WTC11 (cell line): ENCODE data around the gene SLC25A22. TPM values are rescaled to one million over a fixed set of nuclear protein-coding genes. Genes with fewer than 3 reads are reported as not detected.

Experiments used
- ATF1 ChIP-seq: sonication (generic); formaldehyde crosslinking; IDR thresholded peaks from 2 replicates; pipeline ENCODE4 v1.8.1; 2023; ENCODE audit warnings: mild to moderate bottlenecking, moderate library complexity, missing genetic modification reagents
- FOXK1 ChIP-seq: sonication (generic); formaldehyde crosslinking; IDR thresholded peaks from 2 replicates; pipeline ENCODE4 v1.8.0; 2022; ENCODE audit warnings: mild to moderate bottlenecking, moderate library complexity, missing genetic modification reagents
- HMGA2 ChIP-seq: fragments of 250-450 bp; sonication (Bioruptor Pico); IDR thresholded peaks from 2 replicates; pipeline ENCODE4 v1.4.0; 2021; ENCODE audit warnings: mild to moderate bottlenecking, moderate library complexity
- IRF2 ChIP-seq: sonication (generic); formaldehyde crosslinking; IDR thresholded peaks from 2 replicates; pipeline ENCODE4 v1.8.0; 2022; ENCODE audit warnings: low read depth, missing genetic modification reagents, borderline replicate concordance
- JUN ChIP-seq: sonication (generic); formaldehyde crosslinking; IDR thresholded peaks from 2 replicates; pipeline ENCODE4 v1.8.0; 2023; ENCODE audit warnings: mild to moderate bottlenecking, missing genetic modification reagents
- NFATC4 ChIP-seq: fragments of 250-450 bp; sonication (Bioruptor Pico); IDR thresholded peaks from 2 replicates; pipeline ENCODE4 v1.9.0; 2021; ENCODE audit warnings: mild to moderate bottlenecking
- NFE2L1 ChIP-seq: sonication (generic); formaldehyde crosslinking; IDR thresholded peaks from 2 replicates; pipeline ENCODE4 v1.8.1; 2023; ENCODE audit warnings: missing genetic modification reagents
- OVOL2 ChIP-seq: fragments of 250-450 bp; sonication (Bioruptor Pico); IDR thresholded peaks from 2 replicates; pipeline ENCODE4 v1.9.0; 2021; ENCODE audit warnings: mild to moderate bottlenecking, borderline replicate concordance
- RELA ChIP-seq: sonication (generic); formaldehyde crosslinking; IDR thresholded peaks from 2 replicates; pipeline ENCODE4 v1.8.1; 2022; ENCODE audit warnings: missing genetic modification reagents, mild to moderate bottlenecking, borderline replicate concordance
- RORB ChIP-seq: fragments of 250-450 bp; sonication (Bioruptor Pico); IDR thresholded peaks from 2 replicates; pipeline ENCODE4 v1.9.0; 2021; ENCODE audit warnings: mild to moderate bottlenecking
- SOX15 ChIP-seq: fragments of 250-450 bp; sonication (Bioruptor Pico); IDR thresholded peaks from 2 replicates; pipeline ENCODE4 v1.9.0; 2021; ENCODE audit warnings: mild to moderate bottlenecking
- SP1 ChIP-seq: sonication (generic); formaldehyde crosslinking; conservative IDR thresholded peaks from 2 replicates; pipeline ENCODE4 v1.8.1; 2022; ENCODE audit warnings: missing genetic modification reagents
- TP53 ChIP-seq: sonication (generic); formaldehyde crosslinking; IDR thresholded peaks from 2 replicates; pipeline ENCODE4 v1.8.1; 2023; ENCODE audit warnings: mild to moderate bottlenecking, missing genetic modification reagents
- ZNF121 ChIP-seq: sonication (generic); formaldehyde crosslinking; IDR thresholded peaks from 2 replicates; pipeline ENCODE4 v1.8.0; 2023; ENCODE audit warnings: missing genetic modification reagents
- ZNF138 ChIP-seq: sonication (generic); formaldehyde crosslinking; conservative IDR thresholded peaks from 2 replicates; pipeline ENCODE4 v1.8.1; 2022; ENCODE audit warnings: mild to moderate bottlenecking, moderate library complexity, missing genetic modification reagents
- ZNF317 ChIP-seq: sonication (generic); formaldehyde crosslinking; IDR thresholded peaks from 2 replicates; pipeline ENCODE4 v1.8.1; 2023; ENCODE audit warnings: low read depth, mild to moderate bottlenecking, moderate library complexity, missing genetic modification reagents, borderline replicate concordance
- ZNF416 ChIP-seq: fragments of 250-450 bp; sonication (Bioruptor Pico); IDR thresholded peaks from 2 replicates; pipeline ENCODE4 v1.9.0; 2021; ENCODE audit warnings: mild to moderate bottlenecking, inconsistent platforms
- total RNA-seq: library from RNA; stranded (reverse); gene quantifications from 3 replicates; pipeline ENCODE4 v1.2.3, GENCODE V29; 2021
- TF ChIP-seq, protein P1 (sequence below): fragments of 250-450 bp; sonication (Bioruptor Pico); IDR thresholded peaks from 2 replicates; pipeline ENCODE4 v1.8.0; 2021; ENCODE audit warnings: mild to moderate bottlenecking
- TF ChIP-seq, protein P2 (sequence below): fragments of 200-600 bp; IDR thresholded peaks from 2 replicates; pipeline ENCODE4 v1.8.0; 2022; ENCODE audit warnings: antibody characterized with exemption
- TF ChIP-seq, protein P3 (sequence below): sonication (generic); formaldehyde crosslinking; IDR thresholded peaks from 2 replicates; pipeline ENCODE4 v1.8.1; 2023; ENCODE audit warnings: mild to moderate bottlenecking, missing genetic modification reagents, moderate library complexity
- TF ChIP-seq, protein P4 (sequence below): sonication (generic); formaldehyde crosslinking; IDR thresholded peaks from 2 replicates; pipeline ENCODE4 v1.8.1; 2023; ENCODE audit warnings: mild to moderate bottlenecking, missing genetic modification reagents
- TF ChIP-seq, protein P5 (sequence below): sonication (generic); formaldehyde crosslinking; IDR thresholded peaks from 2 replicates; pipeline ENCODE4 v1.8.1; 2023; ENCODE audit warnings: mild to moderate bottlenecking, moderate library complexity, missing genetic modification reagents
- TF ChIP-seq, protein P6 (sequence below): sonication (generic); formaldehyde crosslinking; IDR thresholded peaks from 2 replicates; pipeline ENCODE4 v1.8.0; 2022; ENCODE audit warnings: mild to moderate bottlenecking, missing genetic modification reagents
- TF ChIP-seq, protein P7 (sequence below): sonication (generic); formaldehyde crosslinking; IDR thresholded peaks from 2 replicates; pipeline ENCODE4 v1.8.0; 2022; ENCODE audit warnings: mild to moderate bottlenecking, missing genetic modification reagents
- TF ChIP-seq, protein P8 (sequence below): sonication (generic); formaldehyde crosslinking; IDR thresholded peaks from 2 replicates; pipeline ENCODE4 v1.8.0; 2023; ENCODE audit warnings: missing genetic modification reagents
- TF ChIP-seq, protein P9 (sequence below): sonication (generic); formaldehyde crosslinking; IDR thresholded peaks from 2 replicates; pipeline ENCODE4 v1.8.1; 2022; ENCODE audit warnings: mild to moderate bottlenecking, moderate library complexity, missing genetic modification reagents
- TF ChIP-seq, protein P10 (sequence below): sonication (generic); formaldehyde crosslinking; IDR thresholded peaks from 2 replicates; pipeline ENCODE4 v1.8.1; 2022; ENCODE audit warnings: low read depth, mild to moderate bottlenecking, moderate library complexity, missing genetic modification reagents, borderline replicate concordance

The SLC25A22 gene
- total RNA-seq, 1 experiment from 2014 or later: 44.8 TPM

DNA sequence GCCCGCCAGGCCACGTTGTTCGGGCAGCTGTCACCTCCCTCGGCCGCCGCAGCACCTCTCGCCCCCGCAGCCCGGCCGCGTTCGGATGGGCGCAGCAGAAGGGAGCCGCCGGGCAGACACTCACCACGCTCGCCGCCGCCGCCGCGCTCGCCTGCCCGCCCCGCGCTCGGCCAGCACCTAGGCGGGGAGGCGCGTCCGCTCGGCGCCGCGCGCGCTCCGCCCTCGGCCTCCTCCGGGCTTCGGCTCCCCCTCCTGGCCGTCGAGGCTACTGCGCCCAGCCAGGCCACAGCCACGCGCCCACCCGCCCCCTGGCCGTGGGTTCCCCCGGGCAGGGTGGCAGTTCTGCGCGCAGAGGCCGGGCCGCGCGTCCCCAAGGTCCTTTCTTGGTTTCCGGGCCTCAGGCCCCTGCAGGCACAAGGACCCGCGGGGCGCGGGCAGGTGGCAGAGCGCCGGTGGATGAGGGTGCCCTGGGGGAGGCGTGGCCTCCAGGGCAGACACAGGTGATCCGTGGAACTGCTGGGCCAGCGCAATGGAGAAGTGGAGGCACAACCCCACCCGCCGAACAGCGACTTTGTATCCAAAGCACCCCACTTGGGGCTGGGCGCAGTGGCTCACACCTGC, at the start of gene SLC25A22 (continued):
- TF ChIP-seq, protein P1, sequence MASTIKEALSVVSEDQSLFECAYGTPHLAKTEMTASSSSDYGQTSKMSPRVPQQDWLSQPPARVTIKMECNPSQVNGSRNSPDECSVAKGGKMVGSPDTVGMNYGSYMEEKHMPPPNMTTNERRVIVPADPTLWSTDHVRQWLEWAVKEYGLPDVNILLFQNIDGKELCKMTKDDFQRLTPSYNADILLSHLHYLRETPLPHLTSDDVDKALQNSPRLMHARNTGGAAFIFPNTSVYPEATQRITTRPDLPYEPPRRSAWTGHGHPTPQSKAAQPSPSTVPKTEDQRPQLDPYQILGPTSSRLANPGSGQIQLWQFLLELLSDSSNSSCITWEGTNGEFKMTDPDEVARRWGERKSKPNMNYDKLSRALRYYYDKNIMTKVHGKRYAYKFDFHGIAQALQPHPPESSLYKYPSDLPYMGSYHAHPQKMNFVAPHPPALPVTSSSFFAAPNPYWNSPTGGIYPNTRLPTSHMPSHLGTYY: no peak
- TF ChIP-seq SOX15 (CRISPR knock-in tag) (no peak), ZNF416 (CRISPR knock-in tag) (no peak), FOXK1 (no peak), JUN (CRISPR knock-in tag) (no peak), ZNF317 (CRISPR knock-in tag) (0 out of 2 replicates have a peak, but pooled peaks have one; percentile 7), NFATC4 (CRISPR knock-in tag) (no peak), NFE2L1 (CRISPR knock-in tag) (no peak), HMGA2 (CRISPR knock-in tag) (no peak), SP1 (CRISPR knock-in tag) (peak; percentile 66; the same call in 1 of the 2 replicates), ATF1 (CRISPR knock-in tag) (no peak), TP53 (CRISPR knock-in tag) (peak; percentile 81; the same call in 1 of the 2 replicates), ZNF121 (CRISPR knock-in tag) (no peak), OVOL2 (no peak), RORB (CRISPR knock-in tag) (no peak), RELA (no peak), ZNF138 (no peak), IRF2 (CRISPR knock-in tag) (no peak)
- TF ChIP-seq, protein P2, sequence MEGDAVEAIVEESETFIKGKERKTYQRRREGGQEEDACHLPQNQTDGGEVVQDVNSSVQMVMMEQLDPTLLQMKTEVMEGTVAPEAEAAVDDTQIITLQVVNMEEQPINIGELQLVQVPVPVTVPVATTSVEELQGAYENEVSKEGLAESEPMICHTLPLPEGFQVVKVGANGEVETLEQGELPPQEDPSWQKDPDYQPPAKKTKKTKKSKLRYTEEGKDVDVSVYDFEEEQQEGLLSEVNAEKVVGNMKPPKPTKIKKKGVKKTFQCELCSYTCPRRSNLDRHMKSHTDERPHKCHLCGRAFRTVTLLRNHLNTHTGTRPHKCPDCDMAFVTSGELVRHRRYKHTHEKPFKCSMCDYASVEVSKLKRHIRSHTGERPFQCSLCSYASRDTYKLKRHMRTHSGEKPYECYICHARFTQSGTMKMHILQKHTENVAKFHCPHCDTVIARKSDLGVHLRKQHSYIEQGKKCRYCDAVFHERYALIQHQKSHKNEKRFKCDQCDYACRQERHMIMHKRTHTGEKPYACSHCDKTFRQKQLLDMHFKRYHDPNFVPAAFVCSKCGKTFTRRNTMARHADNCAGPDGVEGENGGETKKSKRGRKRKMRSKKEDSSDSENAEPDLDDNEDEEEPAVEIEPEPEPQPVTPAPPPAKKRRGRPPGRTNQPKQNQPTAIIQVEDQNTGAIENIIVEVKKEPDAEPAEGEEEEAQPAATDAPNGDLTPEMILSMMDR: peak; percentile 88
- TF ChIP-seq, protein P3, sequence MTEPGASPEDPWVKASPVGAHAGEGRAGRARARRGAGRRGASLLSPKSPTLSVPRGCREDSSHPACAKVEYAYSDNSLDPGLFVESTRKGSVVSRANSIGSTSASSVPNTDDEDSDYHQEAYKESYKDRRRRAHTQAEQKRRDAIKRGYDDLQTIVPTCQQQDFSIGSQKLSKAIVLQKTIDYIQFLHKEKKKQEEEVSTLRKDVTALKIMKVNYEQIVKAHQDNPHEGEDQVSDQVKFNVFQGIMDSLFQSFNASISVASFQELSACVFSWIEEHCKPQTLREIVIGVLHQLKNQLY (CRISPR knock-in tag): no peak
- TF ChIP-seq, protein P4, sequence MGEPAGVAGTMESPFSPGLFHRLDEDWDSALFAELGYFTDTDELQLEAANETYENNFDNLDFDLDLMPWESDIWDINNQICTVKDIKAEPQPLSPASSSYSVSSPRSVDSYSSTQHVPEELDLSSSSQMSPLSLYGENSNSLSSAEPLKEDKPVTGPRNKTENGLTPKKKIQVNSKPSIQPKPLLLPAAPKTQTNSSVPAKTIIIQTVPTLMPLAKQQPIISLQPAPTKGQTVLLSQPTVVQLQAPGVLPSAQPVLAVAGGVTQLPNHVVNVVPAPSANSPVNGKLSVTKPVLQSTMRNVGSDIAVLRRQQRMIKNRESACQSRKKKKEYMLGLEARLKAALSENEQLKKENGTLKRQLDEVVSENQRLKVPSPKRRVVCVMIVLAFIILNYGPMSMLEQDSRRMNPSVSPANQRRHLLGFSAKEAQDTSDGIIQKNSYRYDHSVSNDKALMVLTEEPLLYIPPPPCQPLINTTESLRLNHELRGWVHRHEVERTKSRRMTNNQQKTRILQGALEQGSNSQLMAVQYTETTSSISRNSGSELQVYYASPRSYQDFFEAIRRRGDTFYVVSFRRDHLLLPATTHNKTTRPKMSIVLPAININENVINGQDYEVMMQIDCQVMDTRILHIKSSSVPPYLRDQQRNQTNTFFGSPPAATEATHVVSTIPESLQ (CRISPR knock-in tag): no peak
- TF ChIP-seq, protein P5, sequence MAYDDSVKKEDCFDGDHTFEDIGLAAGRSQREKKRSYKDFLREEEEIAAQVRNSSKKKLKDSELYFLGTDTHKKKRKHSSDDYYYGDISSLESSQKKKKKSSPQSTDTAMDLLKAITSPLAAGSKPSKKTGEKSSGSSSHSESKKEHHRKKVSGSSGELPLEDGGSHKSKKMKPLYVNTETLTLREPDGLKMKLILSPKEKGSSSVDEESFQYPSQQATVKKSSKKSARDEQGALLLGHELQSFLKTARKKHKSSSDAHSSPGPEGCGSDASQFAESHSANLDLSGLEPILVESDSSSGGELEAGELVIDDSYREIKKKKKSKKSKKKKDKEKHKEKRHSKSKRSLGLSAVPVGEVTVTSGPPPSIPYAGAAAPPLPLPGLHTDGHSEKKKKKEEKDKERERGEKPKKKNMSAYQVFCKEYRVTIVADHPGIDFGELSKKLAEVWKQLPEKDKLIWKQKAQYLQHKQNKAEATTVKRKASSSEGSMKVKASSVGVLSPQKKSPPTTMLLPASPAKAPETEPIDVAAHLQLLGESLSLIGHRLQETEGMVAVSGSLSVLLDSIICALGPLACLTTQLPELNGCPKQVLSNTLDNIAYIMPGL (CRISPR knock-in tag): peak; percentile 90
- TF ChIP-seq, protein P6, sequence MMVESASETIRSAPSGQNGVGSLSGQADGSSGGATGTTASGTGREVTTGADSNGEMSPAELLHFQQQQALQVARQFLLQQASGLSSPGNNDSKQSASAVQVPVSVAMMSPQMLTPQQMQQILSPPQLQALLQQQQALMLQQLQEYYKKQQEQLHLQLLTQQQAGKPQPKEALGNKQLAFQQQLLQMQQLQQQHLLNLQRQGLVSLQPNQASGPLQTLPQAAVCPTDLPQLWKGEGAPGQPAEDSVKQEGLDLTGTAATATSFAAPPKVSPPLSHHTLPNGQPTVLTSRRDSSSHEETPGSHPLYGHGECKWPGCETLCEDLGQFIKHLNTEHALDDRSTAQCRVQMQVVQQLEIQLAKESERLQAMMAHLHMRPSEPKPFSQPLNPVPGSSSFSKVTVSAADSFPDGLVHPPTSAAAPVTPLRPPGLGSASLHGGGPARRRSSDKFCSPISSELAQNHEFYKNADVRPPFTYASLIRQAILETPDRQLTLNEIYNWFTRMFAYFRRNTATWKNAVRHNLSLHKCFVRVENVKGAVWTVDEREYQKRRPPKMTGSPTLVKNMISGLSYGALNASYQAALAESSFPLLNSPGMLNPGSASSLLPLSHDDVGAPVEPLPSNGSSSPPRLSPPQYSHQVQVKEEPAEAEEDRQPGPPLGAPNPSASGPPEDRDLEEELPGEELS: no peak
- TF ChIP-seq, protein P7, sequence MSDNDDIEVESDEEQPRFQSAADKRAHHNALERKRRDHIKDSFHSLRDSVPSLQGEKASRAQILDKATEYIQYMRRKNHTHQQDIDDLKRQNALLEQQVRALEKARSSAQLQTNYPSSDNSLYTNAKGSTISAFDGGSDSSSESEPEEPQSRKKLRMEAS (CRISPR knock-in tag): no peak
- TF ChIP-seq, protein P8, sequence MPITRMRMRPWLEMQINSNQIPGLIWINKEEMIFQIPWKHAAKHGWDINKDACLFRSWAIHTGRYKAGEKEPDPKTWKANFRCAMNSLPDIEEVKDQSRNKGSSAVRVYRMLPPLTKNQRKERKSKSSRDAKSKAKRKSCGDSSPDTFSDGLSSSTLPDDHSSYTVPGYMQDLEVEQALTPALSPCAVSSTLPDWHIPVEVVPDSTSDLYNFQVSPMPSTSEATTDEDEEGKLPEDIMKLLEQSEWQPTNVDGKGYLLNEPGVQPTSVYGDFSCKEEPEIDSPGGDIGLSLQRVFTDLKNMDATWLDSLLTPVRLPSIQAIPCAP (CRISPR knock-in tag): no peak
- TF ChIP-seq, protein P9, sequence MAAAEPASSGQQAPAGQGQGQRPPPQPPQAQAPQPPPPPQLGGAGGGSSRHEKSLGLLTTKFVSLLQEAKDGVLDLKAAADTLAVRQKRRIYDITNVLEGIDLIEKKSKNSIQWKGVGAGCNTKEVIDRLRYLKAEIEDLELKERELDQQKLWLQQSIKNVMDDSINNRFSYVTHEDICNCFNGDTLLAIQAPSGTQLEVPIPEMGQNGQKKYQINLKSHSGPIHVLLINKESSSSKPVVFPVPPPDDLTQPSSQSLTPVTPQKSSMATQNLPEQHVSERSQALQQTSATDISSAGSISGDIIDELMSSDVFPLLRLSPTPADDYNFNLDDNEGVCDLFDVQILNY (CRISPR knock-in tag): no peak; the same call in 1 of the 2 replicates
- TF ChIP-seq, protein P10, sequence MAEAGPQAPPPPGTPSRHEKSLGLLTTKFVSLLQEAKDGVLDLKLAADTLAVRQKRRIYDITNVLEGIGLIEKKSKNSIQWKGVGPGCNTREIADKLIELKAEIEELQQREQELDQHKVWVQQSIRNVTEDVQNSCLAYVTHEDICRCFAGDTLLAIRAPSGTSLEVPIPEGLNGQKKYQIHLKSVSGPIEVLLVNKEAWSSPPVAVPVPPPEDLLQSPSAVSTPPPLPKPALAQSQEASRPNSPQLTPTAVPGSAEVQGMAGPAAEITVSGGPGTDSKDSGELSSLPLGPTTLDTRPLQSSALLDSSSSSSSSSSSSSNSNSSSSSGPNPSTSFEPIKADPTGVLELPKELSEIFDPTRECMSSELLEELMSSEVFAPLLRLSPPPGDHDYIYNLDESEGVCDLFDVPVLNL (CRISPR knock-in tag): no peak
